ENCODE measurements around the gene GOLGA3. TPM values are rescaled to one million over a fixed set of nuclear protein-coding genes. Genes with fewer than 3 reads are reported as not detected.
"Not testable (repeated sequence)": the region's sequence is repeated elsewhere in the genome, so short reads cannot be mapped to it uniquely, and the experiment has no call there.

Gene GOLGA3
- total RNA-seq, 1 donor from 2014 or later, result 47.5 TPM

DNA sequence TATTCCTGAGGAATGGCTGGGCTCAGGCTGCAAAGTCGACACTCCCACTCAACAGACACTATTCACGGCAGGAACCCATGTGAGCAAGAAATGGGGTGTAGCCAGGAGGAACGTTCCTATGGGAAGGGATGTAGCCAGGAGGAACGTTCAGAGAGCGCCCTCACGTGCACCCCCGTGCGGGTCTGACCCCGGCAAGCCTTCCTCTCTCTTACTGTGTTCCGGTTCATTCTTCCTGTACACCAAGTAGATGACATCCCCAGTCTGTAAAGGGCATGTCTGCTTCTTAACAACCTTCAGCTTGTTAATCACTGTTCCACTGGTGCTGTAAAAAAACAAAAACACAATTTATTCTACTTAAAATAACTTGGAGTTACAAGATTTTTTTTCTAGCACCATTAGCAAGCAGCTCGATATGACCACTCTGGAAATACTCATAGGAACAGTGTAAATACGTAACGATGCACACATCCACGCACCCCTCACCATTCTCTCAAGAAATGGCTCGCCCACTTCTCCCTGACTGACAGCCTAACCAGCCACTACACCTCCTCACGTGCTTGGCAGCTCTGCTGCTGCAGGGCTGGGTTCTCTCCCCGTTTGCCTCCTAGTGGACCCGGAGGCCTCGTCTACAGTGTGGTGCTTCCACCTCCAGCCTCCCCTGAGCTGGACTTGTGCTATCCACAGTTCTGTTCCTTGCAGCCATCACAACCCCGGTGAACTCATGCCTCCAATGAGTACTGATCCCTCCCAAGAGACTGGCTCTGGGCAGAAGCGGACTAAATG lies 43.6 kb upstream of the GOLGA3 start:
- Mint-ChIP-seq H3K27ac (no peak overlapping the region), H3K27me3 (no peaks in the 10 kb centered on the region), H3K9me3 (ENCODE audit: low read depth) (no peaks in the 10 kb centered on the region)

DNA sequence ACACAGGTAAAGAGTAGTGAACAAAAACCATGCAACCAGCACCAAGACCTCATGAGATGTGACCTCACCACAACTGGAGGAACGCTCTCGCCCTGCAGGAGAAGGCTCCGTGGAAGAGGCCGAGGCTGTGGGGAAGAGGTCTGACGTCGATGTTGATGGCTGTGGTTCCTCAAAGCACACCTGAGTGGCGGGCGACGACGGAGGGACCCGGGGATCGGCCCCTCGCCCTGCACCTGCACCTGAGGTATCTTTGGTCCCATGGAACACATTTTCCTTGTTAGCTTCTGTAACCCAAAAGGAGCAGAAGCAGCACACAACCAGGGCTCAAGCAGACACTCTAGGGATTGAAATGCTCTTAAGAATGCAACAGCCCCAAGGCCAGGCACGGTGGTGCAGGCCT lies 40.9 kb upstream of the GOLGA3 start:
- H3K4me1 Mint-ChIP-seq (ENCODE audit: low read depth), result no peaks in the 10 kb centered on the region
- peaks cover 18% of the 10 kb centered on the region for H3K36me3 Mint-ChIP-seq (ENCODE audit: insufficient read depth)

More for the DNA sequence above, 43.6 kb upstream of the GOLGA3 start:
- Mint-ChIP-seq H3K4me1 (ENCODE audit: low read depth) (no peaks in the 10 kb centered on the region), H3K4me3 (ENCODE audit: low read depth) (no peak overlapping the region), H3K36me3 (ENCODE audit: insufficient read depth) (peaks cover 14% of the 10 kb centered on the region)
- no peak for TF ChIP-seq CTCF (IDR thresholded peaks at IDR 0.05; ENCODE audit: unreplicated experiment)
- no peak for DNase-seq (ENCODE audit: low spot score, unreplicated experiment)

GRCh38 chr12:132866251-132866828 lies 37.7 kb upstream of the GOLGA3 start:
- Mint-ChIP-seq H3K9me3 (ENCODE audit: low read depth) (no peaks in the 10 kb centered on the region), H3K4me3 (ENCODE audit: low read depth) (no peak overlapping the region), H3K4me1 (ENCODE audit: low read depth) (no peaks in the 10 kb centered on the region), H3K27ac (no peak overlapping the region), H3K27me3 (no peaks in the 10 kb centered on the region), H3K36me3 (ENCODE audit: insufficient read depth) (peaks cover 15% of the 10 kb centered on the region)
- DNase-seq (ENCODE audit: low spot score, unreplicated experiment), result no peak
- TF ChIP-seq CTCF (IDR thresholded peaks at IDR 0.05; ENCODE audit: unreplicated experiment), result no peak

More for the DNA sequence above, 40.9 kb upstream of the GOLGA3 start:
- Mint-ChIP-seq H3K4me3 (ENCODE audit: low read depth) (no peak overlapping the region), H3K27ac (no peak overlapping the region), H3K9me3 (ENCODE audit: low read depth) (no peaks in the 10 kb centered on the region), H3K27me3 (no peaks in the 10 kb centered on the region)
- no peak for TF ChIP-seq CTCF (IDR thresholded peaks at IDR 0.05; ENCODE audit: unreplicated experiment)
- no peak for DNase-seq (ENCODE audit: low spot score, unreplicated experiment)

GRCh38 chr12:132861558-132861957 lies 32.9 kb upstream of the GOLGA3 start:
- no peaks in the 10 kb centered on the region for H3K9me3 Mint-ChIP-seq (ENCODE audit: low read depth)
- peaks cover 14% of the 10 kb centered on the region for H3K36me3 Mint-ChIP-seq (ENCODE audit: insufficient read depth)
- TF ChIP-seq CTCF (IDR thresholded peaks at IDR 0.05; ENCODE audit: unreplicated experiment), result no peak
- no peak overlapping the region for H3K27ac Mint-ChIP-seq
- no peak for DNase-seq (ENCODE audit: low spot score, unreplicated experiment)
- H3K4me1 Mint-ChIP-seq (ENCODE audit: low read depth), result no peaks in the 10 kb centered on the region
- H3K27me3 Mint-ChIP-seq, result no peaks in the 10 kb centered on the region
- H3K4me3 Mint-ChIP-seq (ENCODE audit: low read depth), result no peak overlapping the region

- Mint-ChIP-seq H3K4me3 (ENCODE audit: low read depth) (no peak overlapping the region), H3K4me1 (ENCODE audit: low read depth) (no peaks in the 10 kb centered on the region), H3K27ac (no peak overlapping the region), H3K27me3 (no peaks in the 10 kb centered on the region), H3K9me3 (ENCODE audit: low read depth) (no peaks in the 10 kb centered on the region), H3K36me3 (ENCODE audit: insufficient read depth) (peaks cover 21% of the 10 kb centered on the region)
- no peak for TF ChIP-seq CTCF (IDR thresholded peaks at IDR 0.05; ENCODE audit: unreplicated experiment)
- DNase-seq (ENCODE audit: low spot score, unreplicated experiment), result no peak
Measured at GRCh38 chr12:132858718-132859266, 30.1 kb upstream of the GOLGA3 start.

DNA sequence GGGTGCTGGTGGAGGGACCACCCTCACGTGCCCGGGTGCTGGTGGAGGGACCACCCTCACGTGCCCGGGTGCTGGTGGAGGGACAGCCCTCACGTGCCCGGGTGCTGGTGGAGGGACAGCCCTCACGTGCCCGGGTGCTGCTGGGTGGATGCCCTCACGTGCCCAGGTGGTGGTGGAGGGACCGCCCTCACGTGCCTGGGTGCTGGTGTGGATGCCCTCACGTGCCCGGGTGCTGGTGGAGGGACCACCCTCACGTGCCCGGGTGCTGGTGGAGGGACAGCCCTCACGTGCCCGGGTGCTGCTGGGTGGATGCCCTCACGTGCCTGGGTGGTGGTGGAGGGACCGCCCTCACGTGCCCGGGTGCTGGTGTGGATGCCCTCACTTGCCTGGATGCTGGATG lies 28.4 kb upstream of the GOLGA3 start:
- DNase-seq (ENCODE audit: low spot score, unreplicated experiment); H3K27me3 Mint-ChIP-seq; H3K27ac Mint-ChIP-seq; H3K4me3 Mint-ChIP-seq (ENCODE audit: low read depth); H3K4me1 Mint-ChIP-seq (ENCODE audit: low read depth); H3K9me3 Mint-ChIP-seq (ENCODE audit: low read depth): not testable (repeated sequence)
- H3K36me3 Mint-ChIP-seq (ENCODE audit: insufficient read depth), result peaks cover 21% of the 10 kb centered on the region
